Fibroblast of gingiva (primary cell): ENCODE results near the gene IL17C.
"Not testable (repeated sequence)": the region's sequence is repeated elsewhere in the genome, so short reads cannot be mapped to it uniquely, and the experiment has no call there.

ENCODE experiments used
- DNase-seq: peaks from one replicate; pipeline ENCODE4 v3.0.0-alpha.2; 2011; ENCODE audit warnings: low read depth

IL17C gene

GRCh38 chr16:88638323-88639230, at the start of gene IL17C:
Gene IL17C, plus strand, starts transcription at chr16:88638572. Its CDS starts 70 bp downstream, at chr16:88638642.
- no peak for DNase-seq

GRCh38 chr16:88588754-88589153, 49.6 kb upstream of the IL17C start:
- DNase-seq, result no peak

- DNase-seq, result no peak
These were observed 48.9 kb upstream of the IL17C start for GRCh38 chr16:88589441-88589840.

- no peak for DNase-seq
These were observed 46.8 kb upstream of the IL17C start for GRCh38 chr16:88591577-88592021.

- no peak for DNase-seq
These were observed 45.3 kb upstream of the IL17C start for GRCh38 chr16:88593061-88593460.

GRCh38 chr16:88593489-88593888, 44.9 kb upstream of the IL17C start:
- no peak for DNase-seq

GRCh38 chr16:88593910-88594309, 44.5 kb upstream of the IL17C start:
- no peak for DNase-seq

GRCh38 chr16:88595101-88595500, 43.3 kb upstream of the IL17C start:
- no peak for DNase-seq

- DNase-seq, result no peak
These were observed 42.5 kb upstream of the IL17C start for GRCh38 chr16:88595921-88596320.

GRCh38 chr16:88596483-88596882, 41.9 kb upstream of the IL17C start:
- no peak for DNase-seq

GRCh38 chr16:88597856-88598491, 40.4 kb upstream of the IL17C start:
- no peak for DNase-seq

- DNase-seq, result no peak
These were observed 39.2 kb upstream of the IL17C start for GRCh38 chr16:88599092-88599733.

GRCh38 chr16:88599825-88600538, 38.4 kb upstream of the IL17C start:
- DNase-seq, result no peak

- no peak for DNase-seq
These were observed 37.9 kb upstream of the IL17C start for GRCh38 chr16:88600539-88600896.

- no peak for DNase-seq
These were observed 36.9 kb upstream of the IL17C start for GRCh38 chr16:88601313-88602036.

GRCh38 chr16:88602091-88602490, 36.3 kb upstream of the IL17C start:
- DNase-seq, result no peak

- DNase-seq, result no peak
These were observed 32.9 kb upstream of the IL17C start for GRCh38 chr16:88605186-88606147.

- no peak for DNase-seq
These were observed 32.1 kb upstream of the IL17C start for GRCh38 chr16:88606148-88606757.

GRCh38 chr16:88608076-88608475, 30.3 kb upstream of the IL17C start:
- DNase-seq, result no peak

GRCh38 chr16:88609426-88609825, 28.9 kb upstream of the IL17C start:
- not testable (repeated sequence) for DNase-seq
